Neutrophil (primary cell): ENCODE results near the gene OLFM1.

Source experiments
- H3K27ac ChIP-seq: fragments of 200-600 bp; sonication (generic); 2 replicates; pipeline ENCODE4 v1.5.1; 2016; ENCODE audit warnings: mild to moderate bottlenecking, moderate library complexity
- H3K27me3 ChIP-seq: fragments of 200-600 bp; sonication (generic); 2 replicates; pipeline ENCODE4 v1.6.0; 2016; ENCODE audit warnings: mild to moderate bottlenecking
- H3K36me3 ChIP-seq: fragments of 200-600 bp; sonication (generic); 2 replicates; pipeline ENCODE4 v1.5.1; 2017
- H3K4me1 ChIP-seq, 2 experiments: fragments of 200-600 bp in 1 of 2; sonication (generic) in 1 of 2; 1 replicate in 1 of 2; 2 replicates in 1 of 2; pipeline versions ENCODE4 v1.5.1 to v1.6.1; 2013 to 2016; ENCODE audit warnings: low read depth in 1 of 2, low read length in 1 of 2, mild to moderate bottlenecking in 1 of 2, moderate library complexity in 1 of 2; ENCODE audit not compliant: control insufficient read depth in 1 of 2, insufficient read depth in 1 of 2
- H3K4me3 ChIP-seq, 2 experiments: fragments of 200-600 bp in 1 of 2; sonication (generic) in 1 of 2; 1 replicate in 1 of 2; 2 replicates in 1 of 2; pipeline ENCODE4 v1.5.1; 2013 to 2016; ENCODE audit warnings: low read depth in 1 of 2, low read length in 1 of 2, mild to moderate bottlenecking in 1 of 2, moderate library complexity in 1 of 2
- H3K9me3 ChIP-seq: fragments of 200-600 bp; sonication (generic); 2 replicates; pipeline ENCODE4 v1.5.1; 2016
- CTCF ChIP-seq: fragments of 200-600 bp; sonication (generic); IDR thresholded peaks from 2 replicates; pipeline ENCODE4 v1.5.1; 2016; ENCODE audit warnings: antibody characterized with exemption

Gene OLFM1

GRCh38 chr9:135040892-135041291 is 46.6 kb upstream of the OLFM1 start:
- Histone ChIP-seq H3K27me3 (peaks cover 19% of the 10 kb centered on the region), H3K4me1 (no peaks in the 10 kb centered on the region), H3K4me3 (no peak overlapping the region), H3K27ac (no peak overlapping the region), H3K36me3 (no peaks in the 10 kb centered on the region), H3K9me3 (no peaks in the 10 kb centered on the region)
- no peak for TF ChIP-seq CTCF

GRCh38 chr9:135043345-135043744 is 44.1 kb upstream of the OLFM1 start:
- no peak for TF ChIP-seq CTCF
- no peak overlapping the region for H3K4me3 ChIP-seq
- H3K9me3 ChIP-seq = no peaks in the 10 kb centered on the region
- H3K27ac ChIP-seq = no peak overlapping the region
- no peaks in the 10 kb centered on the region for H3K4me1 ChIP-seq
- peaks cover 24% of the 10 kb centered on the region for H3K27me3 ChIP-seq
- H3K36me3 ChIP-seq = no peaks in the 10 kb centered on the region

- Histone ChIP-seq H3K9me3 (no peaks in the 10 kb centered on the region), H3K36me3 (no peaks in the 10 kb centered on the region), H3K4me1 (no peaks in the 10 kb centered on the region), H3K27ac (no peak overlapping the region), H3K4me3 (no peak overlapping the region), H3K27me3 (peaks cover 27% of the 10 kb centered on the region)
- TF ChIP-seq CTCF = no peak
These were observed 42.1 kb upstream of the OLFM1 start for GRCh38 chr9:135045264-135045927.

GRCh38 chr9:135045928-135046738 is 41.3 kb upstream of the OLFM1 start:
- Histone ChIP-seq H3K4me1 (no peaks in the 10 kb centered on the region), H3K4me3 (no peak overlapping the region), H3K27me3 (peaks cover 27% of the 10 kb centered on the region), H3K27ac (no peak overlapping the region), H3K9me3 (no peaks in the 10 kb centered on the region), H3K36me3 (no peaks in the 10 kb centered on the region)
- TF ChIP-seq CTCF = no peak

- peaks cover 25% of the 10 kb centered on the region for H3K27me3 ChIP-seq
- H3K4me1 ChIP-seq = no peaks in the 10 kb centered on the region
- H3K9me3 ChIP-seq = no peaks in the 10 kb centered on the region
- H3K4me3 ChIP-seq = no peak overlapping the region
- H3K36me3 ChIP-seq = no peaks in the 10 kb centered on the region
- no peak overlapping the region for H3K27ac ChIP-seq
- TF ChIP-seq CTCF = no peak
These were observed 40.6 kb upstream of the OLFM1 start for GRCh38 chr9:135046739-135047350.
